BJ (cell line): ENCODE measurements around the gene DIP2B. TPM values are rescaled to one million over a fixed set of nuclear protein-coding genes. Genes with fewer than 3 reads are reported as not detected.

ENCODE experiments used
- CTCF ChIA-PET: fragments of 350-600 bp; formaldehyde crosslinking; extraction: SDS; loops from one replicate; lab custom pipeline; 2021; ENCODE audit warnings: antibody characterized with exemption, inconsistent platforms; lab: Yijun Ruan, JAX
- POLR2A ChIA-PET: fragments of 300-600 bp; sonication (Branson Sonifier 250); formaldehyde crosslinking; extraction: SDS; loops from one replicate; lab custom pipeline; 2021; ENCODE audit warnings: antibody characterized with exemption; lab: Charles Lee
- DNase-seq: peaks from one replicate; pipeline ENCODE4 v3.0.0-alpha.2; 2011; ENCODE audit warnings: low read depth
- H3K27me3 ChIP-seq: 2 replicates; pipeline ENCODE4 v1.6.0; 2011; ENCODE audit warnings: low read length; ENCODE audit not compliant: control insufficient read depth, insufficient read depth
- H3K36me3 ChIP-seq: 2 replicates; pipeline ENCODE4 v1.5.1; 2011; ENCODE audit warnings: low read length; ENCODE audit not compliant: control insufficient read depth, insufficient read depth
- H3K4me3 ChIP-seq: 2 replicates; pipeline ENCODE4 v1.5.1; 2011; ENCODE audit warnings: low read depth, mild to moderate bottlenecking, control low read depth, low read length
- polyA plus RNA-seq: library from polyadenylated mRNA; depleted of rRNA; stranded (reverse); fragments of >200 nt; gene quantifications from 2 replicates; pipeline ENCODE4 v1.2.3, GENCODE V29; 2011
- TF ChIP-seq, protein P1 (sequence below): IDR thresholded peaks from 2 replicates; pipeline ENCODE4 v1.5.1; 2011; ENCODE audit warnings: low read depth, mild to moderate bottlenecking, control low read depth, inconsistent platforms, low read length, moderate library complexity; ENCODE audit not compliant: insufficient read depth

DIP2B gene
- polyA plus RNA-seq, 1 experiment: 13.2 TPM

DNA sequence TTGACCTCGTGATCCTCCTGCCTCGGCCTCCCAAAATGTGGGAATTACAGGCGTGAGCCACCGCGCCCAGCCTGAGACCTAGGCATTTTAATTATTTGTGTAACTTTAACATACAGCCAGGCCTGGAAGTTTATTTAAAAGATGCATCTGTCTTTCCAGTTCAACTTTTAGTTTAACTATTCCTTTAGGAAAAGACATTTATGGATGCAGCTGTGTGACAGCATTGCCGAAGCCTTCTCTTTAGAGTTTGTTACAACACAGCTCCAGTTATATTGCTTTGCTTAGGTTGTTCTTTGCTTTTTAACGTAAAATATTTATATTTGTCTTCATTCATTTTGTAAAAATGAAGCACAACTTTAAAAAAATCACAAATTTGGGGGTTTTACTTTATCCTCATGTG is 67.0 kb downstream of the DIP2B start:
- no peaks in the 10 kb centered on the region for H3K27me3 ChIP-seq
- DNase-seq: no peak
- H3K36me3 ChIP-seq: no peaks in the 10 kb centered on the region
- POLR2A ChIA-PET: no interaction called here
- TF ChIP-seq, protein P1, sequence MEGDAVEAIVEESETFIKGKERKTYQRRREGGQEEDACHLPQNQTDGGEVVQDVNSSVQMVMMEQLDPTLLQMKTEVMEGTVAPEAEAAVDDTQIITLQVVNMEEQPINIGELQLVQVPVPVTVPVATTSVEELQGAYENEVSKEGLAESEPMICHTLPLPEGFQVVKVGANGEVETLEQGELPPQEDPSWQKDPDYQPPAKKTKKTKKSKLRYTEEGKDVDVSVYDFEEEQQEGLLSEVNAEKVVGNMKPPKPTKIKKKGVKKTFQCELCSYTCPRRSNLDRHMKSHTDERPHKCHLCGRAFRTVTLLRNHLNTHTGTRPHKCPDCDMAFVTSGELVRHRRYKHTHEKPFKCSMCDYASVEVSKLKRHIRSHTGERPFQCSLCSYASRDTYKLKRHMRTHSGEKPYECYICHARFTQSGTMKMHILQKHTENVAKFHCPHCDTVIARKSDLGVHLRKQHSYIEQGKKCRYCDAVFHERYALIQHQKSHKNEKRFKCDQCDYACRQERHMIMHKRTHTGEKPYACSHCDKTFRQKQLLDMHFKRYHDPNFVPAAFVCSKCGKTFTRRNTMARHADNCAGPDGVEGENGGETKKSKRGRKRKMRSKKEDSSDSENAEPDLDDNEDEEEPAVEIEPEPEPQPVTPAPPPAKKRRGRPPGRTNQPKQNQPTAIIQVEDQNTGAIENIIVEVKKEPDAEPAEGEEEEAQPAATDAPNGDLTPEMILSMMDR: no peak
- no peak overlapping the region for H3K4me3 ChIP-seq
- CTCF ChIA-PET: no interaction called here

DNA sequence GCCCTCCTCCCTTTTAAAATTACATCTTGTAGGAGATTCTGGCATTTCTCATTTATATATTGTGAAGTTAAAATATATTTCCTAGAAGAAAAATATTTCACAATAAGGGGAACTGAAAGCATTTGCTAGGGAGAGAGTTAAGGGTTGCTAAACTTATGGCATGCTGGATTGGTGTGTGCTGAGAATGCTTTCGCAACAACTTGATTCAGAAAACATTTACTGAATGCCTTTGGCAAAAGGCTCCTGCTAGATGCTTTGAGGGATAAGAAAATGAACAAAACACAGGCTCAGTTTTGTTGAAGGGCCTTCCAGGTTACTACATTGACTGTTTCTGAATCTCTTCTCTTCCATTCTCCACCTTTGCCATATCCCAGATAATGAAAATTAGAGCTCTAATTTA is 67.5 kb downstream of the DIP2B start:
- Histone ChIP-seq H3K4me3 (no peak overlapping the region), H3K27me3 (no peaks in the 10 kb centered on the region), H3K36me3 (no peaks in the 10 kb centered on the region)
- DNase-seq: peak; percentile 80
- TF ChIP-seq, protein P1: no peak
- ChIA-PET POLR2A (no interaction called here), CTCF (no interaction called here)

DNA sequence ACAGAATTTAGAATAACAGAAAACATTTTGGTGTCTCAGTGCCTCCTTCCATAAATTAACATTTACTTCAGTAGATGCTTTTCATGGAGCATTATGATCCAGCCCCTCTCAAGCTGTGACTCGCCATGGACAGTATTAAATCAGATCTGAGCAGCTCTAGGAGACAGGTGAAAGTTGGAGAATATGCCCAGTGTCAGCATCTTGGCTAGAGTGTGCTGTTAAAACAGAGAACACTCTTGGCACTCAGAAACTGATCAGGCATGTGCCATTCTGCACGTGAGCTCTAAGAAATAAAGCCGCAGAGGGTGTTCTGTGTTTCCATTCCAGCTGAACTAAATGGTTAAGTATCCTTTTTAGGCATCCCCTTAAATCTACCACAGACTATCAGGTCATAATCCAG is 68.0 kb downstream of the DIP2B start:
- CTCF ChIA-PET: no interaction called here
- DNase-seq: no peak
- TF ChIP-seq, protein P1: no peak
- Histone ChIP-seq H3K27me3 (no peaks in the 10 kb centered on the region), H3K36me3 (no peaks in the 10 kb centered on the region), H3K4me3 (no peak overlapping the region)
- POLR2A ChIA-PET: no interaction called here

DNA sequence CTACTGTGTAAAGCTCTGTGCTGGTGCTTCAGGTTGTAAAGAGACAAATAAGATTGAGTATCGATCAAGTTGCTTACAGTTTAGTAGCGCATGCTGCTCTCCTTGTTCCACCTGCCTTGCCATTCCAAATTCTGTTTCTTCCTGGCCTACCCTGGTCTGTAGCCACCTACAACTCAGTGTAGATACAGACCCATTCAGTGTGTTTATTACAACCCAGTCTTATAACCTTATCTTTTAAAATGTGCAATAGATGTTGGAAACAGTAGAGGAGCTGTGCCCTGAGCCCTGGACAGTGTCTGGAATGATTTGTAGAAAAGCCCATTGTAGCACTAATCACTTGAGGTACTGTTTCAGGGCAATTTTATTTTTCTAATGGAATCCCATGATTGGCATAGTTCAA is 68.5 kb downstream of the DIP2B start:
- Histone ChIP-seq H3K36me3 (no peaks in the 10 kb centered on the region), H3K27me3 (no peaks in the 10 kb centered on the region), H3K4me3 (no peak overlapping the region)
- no peak for DNase-seq
- ChIA-PET CTCF (no interaction called here), POLR2A (no interaction called here)
- TF ChIP-seq, protein P1: no peak

DNA sequence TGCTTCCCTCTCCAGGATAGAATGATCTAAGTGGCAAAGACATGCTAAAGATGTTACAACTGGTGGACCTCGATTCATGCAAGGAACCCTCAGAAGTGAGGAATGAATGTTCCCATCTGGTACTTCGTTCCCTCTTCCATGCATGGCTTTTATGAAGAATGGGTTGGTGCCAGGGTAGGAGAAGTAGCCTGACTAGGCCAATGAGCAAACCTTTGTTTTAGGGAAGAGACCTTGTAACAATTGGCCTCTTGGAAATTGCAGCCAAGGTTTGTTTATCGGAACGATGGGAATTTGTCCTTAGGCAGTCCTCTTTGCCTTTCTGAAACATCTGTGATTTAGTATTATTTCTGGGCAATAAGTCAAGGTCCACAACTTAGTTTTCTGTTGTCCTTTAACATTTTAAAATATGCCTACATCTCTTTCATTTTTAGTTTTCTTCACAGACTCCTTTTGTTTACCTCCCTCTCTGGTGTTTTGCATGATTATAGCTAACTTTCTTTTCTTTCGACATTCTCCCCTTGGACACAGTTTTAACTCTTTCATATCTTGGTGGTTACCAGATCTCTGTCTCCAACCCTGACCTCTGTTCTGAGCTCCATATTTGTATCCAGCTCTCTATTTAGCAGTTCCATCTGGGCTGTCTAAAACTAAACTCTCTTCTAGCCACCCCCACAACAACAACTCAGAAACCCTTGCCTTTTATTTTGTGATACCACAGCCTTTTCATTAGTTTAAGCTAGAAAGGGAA is 70.0 kb downstream of the DIP2B start:
- POLR2A ChIA-PET: no interaction called here

More for the DNA sequence above, 70.0 kb downstream of the DIP2B start:
- CTCF ChIA-PET: no interaction called here
- H3K27me3 ChIP-seq: no peaks in the 10 kb centered on the region
- TF ChIP-seq, protein P1: no peak
- no peak for DNase-seq
- no peaks in the 10 kb centered on the region for H3K36me3 ChIP-seq
- H3K4me3 ChIP-seq: no peak overlapping the region
